ENCODE data around the gene PIGK.

PIGK gene

DNA sequence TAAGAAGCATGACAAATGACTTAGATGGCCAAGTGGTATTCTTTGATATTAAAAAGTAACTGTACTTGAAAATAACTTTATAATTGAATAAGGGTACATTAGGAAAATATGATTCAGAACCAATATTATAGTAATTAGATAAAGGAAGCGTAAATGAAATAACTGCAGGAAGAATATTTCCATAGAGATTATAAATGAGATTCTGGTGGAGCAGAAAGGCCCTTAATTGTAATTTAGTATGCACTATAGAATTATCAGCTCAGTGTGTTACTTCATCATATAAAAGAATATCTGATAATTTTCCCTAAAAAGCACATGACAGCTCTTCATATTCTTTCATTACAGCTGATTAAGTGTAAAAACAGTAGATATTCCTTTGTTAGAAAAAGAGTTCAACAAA is 171.7 kb downstream of the PIGK start:
- no peaks in the 10 kb centered on the region for H3K36me3 ChIP-seq (replicated peaks)
- in situ Hi-C loops (cut with HindIII; ENCODE audit: low pct_ligation_motif_present, low sequenced_read_pairs): no loop called here

DNA sequence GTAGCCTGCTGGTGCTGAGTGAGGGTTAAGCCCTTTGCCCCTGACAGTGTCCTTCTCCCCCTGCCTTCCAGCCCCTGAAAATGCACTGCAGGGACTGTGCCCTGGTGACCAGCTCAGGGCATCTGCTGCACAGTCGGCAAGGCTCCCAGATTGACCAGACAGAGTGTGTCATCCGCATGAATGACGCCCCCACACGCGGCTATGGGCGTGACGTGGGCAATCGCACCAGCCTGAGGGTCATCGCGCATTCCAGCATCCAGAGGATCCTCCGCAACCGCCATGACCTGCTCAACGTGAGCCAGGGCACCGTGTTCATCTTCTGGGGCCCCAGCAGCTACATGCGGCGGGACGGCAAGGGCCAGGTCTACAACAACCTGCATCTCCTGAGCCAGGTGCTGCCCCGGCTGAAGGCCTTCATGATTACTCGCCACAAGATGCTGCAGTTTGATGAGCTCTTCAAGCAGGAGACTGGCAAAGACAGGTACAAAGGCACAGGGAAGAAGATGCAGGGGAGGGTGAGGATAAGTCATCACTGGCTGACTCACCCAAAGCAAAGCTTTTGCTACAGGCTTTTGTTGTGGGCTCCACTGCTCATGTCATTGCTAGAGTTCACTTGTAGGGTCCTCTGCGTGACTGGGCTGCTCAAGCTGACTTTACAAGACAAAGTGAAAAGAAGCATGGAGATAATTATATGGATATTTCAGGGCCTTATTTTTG is 174.9 kb downstream of the PIGK start:
- Histone ChIP-seq H3K36me3 (replicated peaks) (no peaks in the 10 kb centered on the region), H3K4me3 (ENCODE audit: low read depth, low read length) (no peak overlapping the region), H3K27ac (no peak overlapping the region), H3K27me3 (replicated peaks) (no peaks in the 10 kb centered on the region)
- in situ Hi-C loops (cut with HindIII; ENCODE audit: low pct_ligation_motif_present, low sequenced_read_pairs): no loop called here
- TF ChIP-seq, protein P1, sequence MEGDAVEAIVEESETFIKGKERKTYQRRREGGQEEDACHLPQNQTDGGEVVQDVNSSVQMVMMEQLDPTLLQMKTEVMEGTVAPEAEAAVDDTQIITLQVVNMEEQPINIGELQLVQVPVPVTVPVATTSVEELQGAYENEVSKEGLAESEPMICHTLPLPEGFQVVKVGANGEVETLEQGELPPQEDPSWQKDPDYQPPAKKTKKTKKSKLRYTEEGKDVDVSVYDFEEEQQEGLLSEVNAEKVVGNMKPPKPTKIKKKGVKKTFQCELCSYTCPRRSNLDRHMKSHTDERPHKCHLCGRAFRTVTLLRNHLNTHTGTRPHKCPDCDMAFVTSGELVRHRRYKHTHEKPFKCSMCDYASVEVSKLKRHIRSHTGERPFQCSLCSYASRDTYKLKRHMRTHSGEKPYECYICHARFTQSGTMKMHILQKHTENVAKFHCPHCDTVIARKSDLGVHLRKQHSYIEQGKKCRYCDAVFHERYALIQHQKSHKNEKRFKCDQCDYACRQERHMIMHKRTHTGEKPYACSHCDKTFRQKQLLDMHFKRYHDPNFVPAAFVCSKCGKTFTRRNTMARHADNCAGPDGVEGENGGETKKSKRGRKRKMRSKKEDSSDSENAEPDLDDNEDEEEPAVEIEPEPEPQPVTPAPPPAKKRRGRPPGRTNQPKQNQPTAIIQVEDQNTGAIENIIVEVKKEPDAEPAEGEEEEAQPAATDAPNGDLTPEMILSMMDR (IDR thresholded peaks at IDR 0.05; ENCODE audit: low read depth, low read length, missing control alignments): no peak
- peak; percentile 14 for DNase-seq

More for the DNA sequence above, 171.7 kb downstream of the PIGK start:
- Histone ChIP-seq H3K4me3 (ENCODE audit: low read depth, low read length) (no peak overlapping the region), H3K27me3 (replicated peaks) (no peaks in the 10 kb centered on the region), H3K27ac (no peak overlapping the region)
- TF ChIP-seq, protein P1 (IDR thresholded peaks at IDR 0.05; ENCODE audit: low read depth, low read length, missing control alignments): no peak
- no peak for DNase-seq

GRCh38 chr1:77040826-77041225 is 178.4 kb downstream of the PIGK start:
- no peak overlapping the region for H3K4me3 ChIP-seq (ENCODE audit: low read depth, low read length)
- H3K27ac ChIP-seq: no peak overlapping the region
- H3K27me3 ChIP-seq (replicated peaks): no peaks in the 10 kb centered on the region
- TF ChIP-seq, protein P1 (IDR thresholded peaks at IDR 0.05; ENCODE audit: low read depth, low read length, missing control alignments): no peak
- in situ Hi-C loops (cut with HindIII; ENCODE audit: low pct_ligation_motif_present, low sequenced_read_pairs): no loop called here
- DNase-seq: no peak
- H3K36me3 ChIP-seq (replicated peaks): no peaks in the 10 kb centered on the region

DNA sequence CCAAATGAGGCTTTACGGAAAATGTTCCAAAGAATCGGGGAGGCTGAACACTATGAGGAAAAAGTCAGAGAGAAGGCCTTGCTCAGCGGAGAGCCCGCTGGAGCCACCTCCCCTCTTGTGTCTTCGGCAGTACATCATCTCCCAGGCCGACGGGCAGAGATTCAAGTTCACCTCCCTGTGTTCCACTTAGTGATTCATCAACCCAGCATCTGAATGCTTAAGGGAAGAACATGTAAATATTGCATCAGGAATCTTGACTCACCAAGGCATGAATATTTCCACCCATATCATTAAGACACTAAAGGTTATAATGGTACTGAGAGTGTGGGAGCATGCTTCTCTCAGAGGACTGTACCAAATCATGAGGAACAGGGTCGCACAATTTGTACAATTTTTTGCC is 179.5 kb downstream of the PIGK start:
- Histone ChIP-seq H3K4me3 (ENCODE audit: low read depth, low read length) (no peak overlapping the region), H3K27me3 (replicated peaks) (no peaks in the 10 kb centered on the region), H3K27ac (peak overlapping the region; percentile 7), H3K36me3 (replicated peaks) (no peaks in the 10 kb centered on the region)
- in situ Hi-C loops (cut with HindIII; ENCODE audit: low pct_ligation_motif_present, low sequenced_read_pairs): no loop called here
- DNase-seq: peak; percentile 94
- TF ChIP-seq, protein P1 (IDR thresholded peaks at IDR 0.05; ENCODE audit: low read depth, low read length, missing control alignments): no peak

- in situ Hi-C loops (cut with HindIII; ENCODE audit: low pct_ligation_motif_present, low sequenced_read_pairs): no loop called here
- DNase-seq: no peak
- Histone ChIP-seq H3K36me3 (replicated peaks) (no peaks in the 10 kb centered on the region), H3K27ac (no peak overlapping the region), H3K27me3 (replicated peaks) (no peaks in the 10 kb centered on the region), H3K4me3 (ENCODE audit: low read depth, low read length) (no peak overlapping the region)
- TF ChIP-seq, protein P1 (IDR thresholded peaks at IDR 0.05; ENCODE audit: low read depth, low read length, missing control alignments): no peak
These were observed 180.1 kb downstream of the PIGK start for GRCh38 chr1:77039111-77039510.
